Cardiac muscle cell (in vitro differentiated cells and primary cell): Measurements from ENCODE around the gene EPHB2. TPM values are rescaled to one million over a fixed set of nuclear protein-coding genes. Genes with fewer than 3 reads are reported as not detected.

ENCODE experiments used
- DNase-seq, 2 donors: peaks; one replicate each; pipeline versions ENCODE4 v3.0.0 to v3.0.0-alpha.2; 2010 to 2017; ENCODE audit warnings: low read depth in 1 of 2, low spot score in 1 of 2
- H3K27ac ChIP-seq: fragments of 200-600 bp; sonication (generic); 2 replicates; pipeline ENCODE4 v1.5.1; 2016
- H3K27me3 ChIP-seq: fragments of 200-600 bp; sonication (generic); 2 replicates; pipeline ENCODE4 v1.6.0; 2016; ENCODE audit warnings: control low read depth
- H3K36me3 ChIP-seq: fragments of 200-600 bp; sonication (generic); 2 replicates; pipeline ENCODE4 v1.5.1; 2016; ENCODE audit warnings: control low read depth
- H3K4me1 ChIP-seq: fragments of 200-600 bp; sonication (generic); 2 replicates; pipeline ENCODE4 v1.8.1; 2017; ENCODE audit warnings: low read depth, mild to moderate bottlenecking, mixed run types
- H3K4me3 ChIP-seq: fragments of 200-600 bp; sonication (generic); 2 replicates; pipeline ENCODE4 v1.5.1; 2016; ENCODE audit warnings: mild to moderate bottlenecking
- H3K9me3 ChIP-seq: fragments of 200-600 bp; sonication (generic); 2 replicates; pipeline ENCODE4 v1.5.1; 2017; ENCODE audit warnings: low read depth, mild to moderate bottlenecking, control low read depth
- CTCF ChIP-seq: IDR thresholded peaks from 2 replicates; pipeline ENCODE4 v1.5.1; 2012; ENCODE audit warnings: low read depth, mild to moderate bottlenecking, low read length
- polyA plus RNA-seq: library from polyadenylated mRNA; unstranded; fragments of >200 nt; fragmentation: Nextera tagmentation; extraction: Ambion mirVana; gene quantifications from 2 replicates; pipeline ENCODE4 v1.2.1, GENCODE V29; 2016
- total RNA-seq: library from RNA; depleted of rRNA; stranded (reverse); fragments of >200 nt; gene quantifications from 2 replicates; pipeline ENCODE4 v1.2.3, GENCODE V29; 2016

The EPHB2 gene
- total and polyA plus RNA-seq, 2 experiments from 2014 or later, result 38.8 to 96.3 TPM

- H3K4me1 ChIP-seq, result peaks cover 23% of the 10 kb centered on the region
- TF ChIP-seq CTCF, result no peak
- no peak overlapping the region for H3K27ac ChIP-seq
- no peak for DNase-seq
- H3K36me3 ChIP-seq, result no peaks in the 10 kb centered on the region
- H3K9me3 ChIP-seq, result no peaks in the 10 kb centered on the region
- no peak overlapping the region for H3K4me3 ChIP-seq
- H3K27me3 ChIP-seq, result no peaks in the 10 kb centered on the region
Observed at GRCh38 chr1:22774833-22775182, 64.2 kb downstream of the EPHB2 start.

- no peak for DNase-seq
- no peaks in the 10 kb centered on the region for H3K36me3 ChIP-seq
- no peak overlapping the region for H3K27ac ChIP-seq
- no peaks in the 10 kb centered on the region for H3K9me3 ChIP-seq
- no peak for TF ChIP-seq CTCF
- H3K4me1 ChIP-seq, result peaks cover 25% of the 10 kb centered on the region
- H3K27me3 ChIP-seq, result no peaks in the 10 kb centered on the region
- no peak overlapping the region for H3K4me3 ChIP-seq
Observed at GRCh38 chr1:22775478-22775877, 64.8 kb downstream of the EPHB2 start.

- Histone ChIP-seq H3K9me3 (no peaks in the 10 kb centered on the region), H3K4me1 (peaks cover 26% of the 10 kb centered on the region), H3K36me3 (no peaks in the 10 kb centered on the region), H3K27ac (no peak overlapping the region), H3K4me3 (no peak overlapping the region), H3K27me3 (no peaks in the 10 kb centered on the region)
- DNase-seq, result no peak
- TF ChIP-seq CTCF, result no peak
Observed at GRCh38 chr1:22776035-22776613, 65.5 kb downstream of the EPHB2 start.

- DNase-seq, result no peak
- Histone ChIP-seq H3K4me1 (peaks cover 26% of the 10 kb centered on the region), H3K4me3 (no peak overlapping the region), H3K9me3 (no peaks in the 10 kb centered on the region), H3K27ac (no peak overlapping the region), H3K36me3 (no peaks in the 10 kb centered on the region), H3K27me3 (no peaks in the 10 kb centered on the region)
- TF ChIP-seq CTCF, result no peak
Observed at GRCh38 chr1:22777388-22778057, 66.9 kb downstream of the EPHB2 start.

GRCh38 chr1:22778408-22778807, 67.8 kb downstream of the EPHB2 start:
- no peak for TF ChIP-seq CTCF
- no peaks in the 10 kb centered on the region for H3K36me3 ChIP-seq
- no peak overlapping the region for H3K4me3 ChIP-seq
- H3K9me3 ChIP-seq, result no peaks in the 10 kb centered on the region
- no peak overlapping the region for H3K27ac ChIP-seq
- peaks cover 26% of the 10 kb centered on the region for H3K4me1 ChIP-seq
- no peaks in the 10 kb centered on the region for H3K27me3 ChIP-seq
- DNase-seq, result no peak
